CD14-positive monocyte (primary cell): ENCODE measurements around the gene SYT7. TPM values are rescaled to one million over a fixed set of nuclear protein-coding genes. Genes with fewer than 3 reads are reported as not detected.
A peak's percentile ranks its signal among the peaks of the same experiment; 100 is the strongest.

Source experiments
- DNase-seq, 3 donors: peaks; one replicate each; pipeline ENCODE4 v3.0.0-alpha.2; 2011 to 2022
- H2AFZ ChIP-seq: 2 replicates; pipeline ENCODE4 v1.6.0; 2012; ENCODE audit warnings: mild to moderate bottlenecking, low read depth, low read length, inconsistent platforms; ENCODE audit not compliant: insufficient read depth, poor library complexity, severe bottlenecking
- H3K27ac ChIP-seq, 2 donors: 1 replicate in 1 of 2; 2 replicates in 1 of 2; pipeline ENCODE4 v1.5.1; 2012 to 2013; ENCODE audit warnings: low read length in 2 of 2, control low read depth in 1 of 2, inconsistent platforms in 1 of 2, low read depth in 1 of 2, mild to moderate bottlenecking in 1 of 2
- H3K27me3 ChIP-seq, 2 donors: one replicate each; pipeline versions ENCODE4 v1.6.0 to v1.6.1; 2011 to 2013; ENCODE audit warnings: low read length in 2 of 2; ENCODE audit not compliant: control insufficient read depth in 2 of 2, insufficient read depth in 2 of 2
- H3K36me3 ChIP-seq, 2 donors: replicated peaks in 1 of 2; 1 replicate in 1 of 2; 2 replicates in 1 of 2; pipeline versions ENCODE4 v1.5.1 to v1.6.1; 2012 to 2013; ENCODE audit warnings: low read length in 2 of 2, control low read depth in 1 of 2, inconsistent platforms in 1 of 2, mild to moderate bottlenecking in 1 of 2; ENCODE audit not compliant: insufficient read depth in 2 of 2, control insufficient read depth in 1 of 2
- H3K4me1 ChIP-seq, 2 donors: 1 replicate in 1 of 2; 2 replicates in 1 of 2; pipeline versions ENCODE4 v1.5.1 to v1.6.1; 2012 to 2013; ENCODE audit warnings: low read length in 2 of 2, control low read depth in 1 of 2, inconsistent platforms in 1 of 2, mild to moderate bottlenecking in 1 of 2, moderate library complexity in 1 of 2; ENCODE audit not compliant: insufficient read depth in 2 of 2, control insufficient read depth in 1 of 2
- H3K4me2 ChIP-seq: replicated peaks from 2 replicates; pipeline ENCODE3; 2012; ENCODE audit warnings: low read length, moderate library complexity, mild to moderate bottlenecking; ENCODE audit not compliant: poor library complexity, severe bottlenecking; ENCODE audit errors: extremely low read depth
- H3K4me3 ChIP-seq, 3 experiments: fragments of 200-600 bp in 1 of 3; sonication (generic) in 1 of 3; replicated peaks in 1 of 3; 1 replicate in 2 of 3; 2 replicates in 1 of 3; pipeline ENCODE4 v1.5.1; 2011 to 2013; ENCODE audit warnings: low read length in 3 of 3, mild to moderate bottlenecking in 3 of 3, control low read depth in 2 of 3, low read depth in 2 of 3, inconsistent platforms in 1 of 3, moderate library complexity in 1 of 3
- H3K79me2 ChIP-seq: 2 replicates; pipeline ENCODE4 v1.6.0; 2012; ENCODE audit warnings: mild to moderate bottlenecking, control low read depth, inconsistent platforms, low read length, moderate library complexity; ENCODE audit not compliant: insufficient read depth
- H3K9ac ChIP-seq: 2 replicates; pipeline ENCODE4 v1.6.0; 2017; ENCODE audit warnings: low read length, mild to moderate bottlenecking; ENCODE audit not compliant: insufficient read depth, poor library complexity, severe bottlenecking
- H3K9me3 ChIP-seq, 2 donors: replicated peaks in 1 of 2; 1 replicate in 1 of 2; 2 replicates in 1 of 2; pipeline versions ENCODE4 v1.5.1 to v1.6.1; 2012 to 2013; ENCODE audit warnings: low read length in 2 of 2, control low read depth in 1 of 2; ENCODE audit not compliant: control insufficient read depth in 1 of 2, insufficient read depth in 1 of 2
- H4K20me1 ChIP-seq: 2 replicates; pipeline ENCODE4 v1.6.0; 2012; ENCODE audit warnings: mild to moderate bottlenecking, low read length, control low read depth, moderate library complexity; ENCODE audit not compliant: insufficient read depth
- H3K27ac Mint-ChIP-seq, 7 donors: one replicate each; pipeline ENCODE4 v1.8.0; 2020; ENCODE audit warnings: mild to moderate bottlenecking in 7 of 7, mixed read lengths in 7 of 7, moderate library complexity in 6 of 7, inconsistent platforms in 2 of 7
- H3K27me3 Mint-ChIP-seq, 3 donors: one replicate each; pipeline ENCODE4 v1.8.0; 2021 to 2022; ENCODE audit warnings: low read depth in 3 of 3, mild to moderate bottlenecking in 3 of 3, mixed read lengths in 3 of 3, moderate library complexity in 3 of 3, inconsistent platforms in 1 of 3
- H3K36me3 Mint-ChIP-seq, 2 donors: one replicate each; pipeline ENCODE4 v1.8.0; 2020; ENCODE audit warnings: mixed read lengths in 2 of 2, inconsistent platforms in 1 of 2, mild to moderate bottlenecking in 1 of 2
- H3K4me1 Mint-ChIP-seq: one replicate; pipeline ENCODE4 v1.8.0; 2020; ENCODE audit warnings: mild to moderate bottlenecking, mixed read lengths
- H3K4me3 Mint-ChIP-seq, 2 donors: one replicate each; pipeline ENCODE4 v1.8.0; 2020; ENCODE audit warnings: mild to moderate bottlenecking in 2 of 2, mixed read lengths in 2 of 2, moderate library complexity in 1 of 2
- H3K9me3 Mint-ChIP-seq, 7 donors: one replicate each; pipeline ENCODE4 v1.8.0; 2020 to 2022; ENCODE audit warnings: mixed read lengths in 7 of 7, mild to moderate bottlenecking in 6 of 7, moderate library complexity in 6 of 7, inconsistent platforms in 2 of 7
- CTCF ChIP-seq: fragments of 200-600 bp; IDR thresholded peaks from one replicate; pipeline ENCODE4 v1.8.0; 2022; ENCODE audit warnings: antibody characterized with exemption, mild to moderate bottlenecking
- WGBS: methylation state at CpG from one replicate; pipeline ENCODE4 v1.1.5; 2013; ENCODE audit warnings: missing lambda C conversion rate; ENCODE audit not compliant: insufficient coverage; 5-methylcytosine and 5-hydroxymethylcytosine counted together
- intact Hi-C, 2 donors: fragments of 100-400 bp; cut with micrococcal nuclease; formaldehyde crosslinking; loops; one replicate each; pipeline versions ENCODE4 v1.15.0 to v1.15.1; 2023
- polyA plus RNA-seq, 3 donors: library from polyadenylated mRNA; depleted of rRNA in 1 of 3; unstranded in 2 of 3; stranded (reverse) in 1 of 3; fragments of 300-500 nt in 2 of 3; fragments of >200 nt in 1 of 3; fragmentation: Illumina TruSeq in 2 of 3; gene quantifications; 1 replicate in 2 of 3; 2 replicates in 1 of 3; pipeline ENCODE4 v1.2.3, GENCODE V29; 2012 to 2021

Gene SYT7
- polyA plus RNA-seq, 3 donors: not detected

- intact Hi-C loops: no loop called here
- peak overlapping the region in 1 of 3 experiments; percentile 53 for H3K4me3 ChIP-seq
- H3K4me2 ChIP-seq: peak overlapping the region; percentile 65
- no peaks in the 10 kb centered on the region for H3K79me2 ChIP-seq
- H3K4me1 ChIP-seq: peaks cover 9 to 13% of the 10 kb centered on the region in 2 donors
- H3K9me3 Mint-ChIP-seq: peaks cover 0 to 14% (median 6%) of the 10 kb centered on the region in 7 donors
- no peak overlapping the region for H3K9ac ChIP-seq
- H4K20me1 ChIP-seq: no peaks in the 10 kb centered on the region
- peaks cover 4 to 15% of the 10 kb centered on the region in 2 donors for H3K9me3 ChIP-seq
- no peak overlapping the region for H3K27ac ChIP-seq
- no peak for DNase-seq
- WGBS: 3% methylated on average over 56 of the region's 60 CpGs
- H2AFZ ChIP-seq: peak overlapping the region; percentile 29
- TF ChIP-seq CTCF: peak; percentile 12
- peaks cover 51 to 67% (median 54%) of the 10 kb centered on the region in 3 donors for H3K27me3 Mint-ChIP-seq
- H3K4me3 Mint-ChIP-seq: peak overlapping the region; percentile 55 to 76
- peaks cover 12% of the 10 kb centered on the region for H3K4me1 Mint-ChIP-seq
- no peaks in the 10 kb centered on the region for H3K36me3 ChIP-seq
- H3K27ac Mint-ChIP-seq: no peak overlapping the region
- H3K27me3 ChIP-seq: peaks cover 24 to 51% of the 10 kb centered on the region in 2 donors
- no peaks in the 10 kb centered on the region for H3K36me3 Mint-ChIP-seq
Measured at GRCh38 chr11:61580271-61580888, 496 bp downstream of the SYT7 start.

- peaks cover 4 to 15% of the 10 kb centered on the region in 2 donors for H3K9me3 ChIP-seq
- H3K79me2 ChIP-seq: no peaks in the 10 kb centered on the region
- DNase-seq: no peak
- H3K27ac Mint-ChIP-seq: peak overlapping the region in 1 of 7 donors; percentile 30
- H4K20me1 ChIP-seq: no peaks in the 10 kb centered on the region
- H2AFZ ChIP-seq: peak overlapping the region; percentile 29
- H3K9ac ChIP-seq: no peak overlapping the region
- H3K9me3 Mint-ChIP-seq: peaks cover 0 to 14% (median 6%) of the 10 kb centered on the region in 7 donors
- no peak overlapping the region for H3K4me2 ChIP-seq
- peaks cover 48 to 61% (median 54%) of the 10 kb centered on the region in 3 donors for H3K27me3 Mint-ChIP-seq
- H3K36me3 Mint-ChIP-seq: no peaks in the 10 kb centered on the region
- H3K27ac ChIP-seq: no peak overlapping the region
- H3K4me1 ChIP-seq: peaks cover 9 to 13% of the 10 kb centered on the region in 2 donors
- no peaks in the 10 kb centered on the region for H3K36me3 ChIP-seq
- no peak for TF ChIP-seq CTCF
- WGBS: 10% methylated on average over 9 of the region's 14 CpGs
- H3K27me3 ChIP-seq: peaks cover 24 to 49% of the 10 kb centered on the region in 2 donors
- peak overlapping the region in 1 of 3 experiments; percentile 53 for H3K4me3 ChIP-seq
- peak overlapping the region; percentile 55 to 76 for H3K4me3 Mint-ChIP-seq
- peaks cover 12% of the 10 kb centered on the region for H3K4me1 Mint-ChIP-seq
- intact Hi-C loops: no loop called here
Measured at GRCh38 chr11:61579676-61580270, 1.1 kb downstream of the SYT7 start.
